Astrocyte of the hippocampus (primary cell): ENCODE measurements around the gene RET.

Experiments
- DNase-seq: peaks from one replicate; pipeline ENCODE4 v3.0.0; 2011; ENCODE audit warnings: low read depth, low spot score

Gene RET

DNA sequence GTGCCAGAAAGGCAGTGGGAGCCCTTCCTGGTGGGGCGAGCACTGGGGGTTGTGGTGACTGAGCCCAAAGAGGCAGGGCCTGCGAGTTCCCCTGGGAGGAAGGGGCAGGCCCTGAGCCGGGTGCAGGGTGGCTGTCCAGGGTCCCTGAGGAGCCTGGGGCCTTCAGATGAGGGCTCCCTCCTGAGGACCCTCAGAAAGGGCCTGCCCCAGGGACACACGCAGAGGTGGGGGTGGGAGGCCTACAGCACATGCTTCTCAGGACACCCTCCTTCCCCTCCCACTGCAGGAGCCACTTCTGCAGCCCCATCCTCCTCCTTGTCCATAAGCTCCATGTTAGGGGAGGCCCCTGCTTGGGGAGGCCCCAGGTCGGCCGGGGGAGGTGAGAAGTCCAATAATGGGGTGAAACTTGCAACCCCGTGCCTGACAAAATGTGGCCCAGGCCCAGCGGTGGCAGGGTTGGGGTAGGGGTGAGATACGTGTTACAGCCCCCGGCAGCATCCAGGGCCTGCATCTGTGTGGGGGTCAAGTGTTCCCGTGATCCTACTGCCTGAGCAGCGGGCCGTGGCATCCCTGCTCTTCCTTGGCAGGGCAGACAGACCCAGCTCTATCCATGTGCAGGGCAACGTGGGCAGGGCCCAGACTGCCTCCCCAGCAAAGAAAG is 31.8 kb upstream of the RET start:
- no peak for DNase-seq

DNA sequence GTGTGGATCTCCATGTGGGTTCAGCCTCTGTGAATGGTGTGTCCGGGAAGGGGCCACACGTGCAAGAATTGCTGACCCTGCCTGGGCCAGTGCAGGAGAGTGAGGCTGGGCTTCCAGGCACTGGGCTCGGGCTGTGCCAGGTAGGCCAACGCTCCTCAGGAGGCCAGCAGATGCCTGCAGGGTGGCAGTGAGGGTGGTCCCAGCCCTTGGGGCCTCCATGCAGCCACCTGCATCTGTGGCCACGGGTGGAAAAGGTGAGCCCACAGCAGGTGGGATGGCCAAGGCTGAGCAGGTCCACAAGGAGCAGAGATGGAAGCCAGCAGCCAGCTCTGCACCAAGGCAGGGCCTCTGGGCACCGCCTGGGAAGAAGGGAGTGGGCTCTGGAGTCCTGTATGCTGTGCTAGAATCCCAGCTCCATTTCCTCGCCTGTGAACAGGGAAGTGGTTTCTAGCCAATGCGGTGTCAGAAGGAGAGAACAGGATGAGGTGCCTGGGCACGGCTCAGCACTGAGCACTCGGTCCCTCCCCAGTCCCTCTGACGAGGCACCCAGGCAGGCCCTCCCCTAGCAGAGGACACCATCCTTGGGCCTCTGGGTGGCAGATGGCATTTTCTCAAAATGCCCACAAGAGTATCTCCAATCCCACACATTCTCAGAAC is 31.1 kb upstream of the RET start:
- DNase-seq, result no peak

DNA sequence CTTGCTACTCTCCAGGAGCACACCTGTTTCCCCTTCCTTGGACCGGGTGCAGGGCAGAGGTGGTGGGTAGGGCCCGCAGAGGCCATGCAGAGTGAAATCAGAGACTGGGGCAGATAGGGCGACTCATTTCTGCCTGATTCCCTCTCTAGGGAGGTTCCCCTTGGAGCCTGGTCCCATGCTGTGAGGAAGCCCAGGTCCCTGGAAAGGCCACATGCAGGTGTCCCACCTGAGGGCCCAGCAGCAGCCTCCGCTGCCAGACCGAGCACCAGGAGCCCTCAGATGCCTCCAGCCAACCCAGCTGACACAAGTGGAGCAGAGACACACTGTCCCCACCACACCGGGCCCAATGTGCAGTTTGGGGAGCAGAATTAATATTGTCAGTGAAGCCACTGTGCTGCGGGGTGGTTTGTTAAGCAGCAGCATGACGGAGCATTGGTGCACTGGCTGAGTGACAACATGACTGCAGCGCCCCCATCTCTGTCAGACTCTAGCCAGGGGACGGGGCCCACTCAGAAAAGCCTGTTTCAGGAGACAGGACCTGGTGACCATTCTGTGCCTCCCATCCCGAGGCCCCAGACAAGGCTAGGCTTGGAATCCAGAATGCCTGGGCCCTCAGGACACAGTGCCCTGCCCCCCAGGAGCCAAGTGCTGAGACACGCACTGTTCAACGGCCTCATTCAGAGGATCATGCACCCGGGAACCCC is 30.4 kb upstream of the RET start:
- no peak for DNase-seq

DNA sequence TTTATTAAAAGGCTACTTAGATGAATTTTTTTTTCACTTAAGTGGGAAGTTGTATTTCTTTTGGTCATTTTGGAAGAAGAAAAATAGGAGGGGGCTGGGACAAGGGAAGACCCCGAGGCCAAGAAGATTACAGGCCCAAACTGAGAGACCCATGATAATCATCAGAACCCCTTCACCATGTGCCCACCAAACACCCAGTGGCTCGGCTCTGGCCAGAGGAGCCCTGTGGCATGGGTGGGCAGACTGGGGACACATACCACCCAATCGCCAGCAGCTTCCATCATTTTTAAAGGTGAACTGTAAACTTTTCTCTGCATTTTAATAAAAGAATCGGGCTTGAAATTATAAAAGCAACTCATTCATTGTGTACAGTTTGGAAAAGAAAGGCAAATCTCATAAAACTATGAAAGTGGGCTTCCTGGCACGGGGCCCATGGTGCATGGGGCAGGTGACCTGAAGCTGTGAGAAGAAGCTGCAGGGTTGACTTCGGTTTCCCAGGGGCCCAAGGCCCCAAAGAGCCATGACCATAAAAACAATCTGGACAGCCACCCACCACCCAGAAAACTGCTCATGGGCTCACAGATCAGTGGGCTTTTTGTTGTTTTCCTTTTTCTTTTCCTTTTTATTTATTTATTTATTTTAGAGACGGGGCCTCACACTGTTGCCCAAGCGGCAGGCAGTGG is 29.4 kb upstream of the RET start:
- no peak for DNase-seq

DNA sequence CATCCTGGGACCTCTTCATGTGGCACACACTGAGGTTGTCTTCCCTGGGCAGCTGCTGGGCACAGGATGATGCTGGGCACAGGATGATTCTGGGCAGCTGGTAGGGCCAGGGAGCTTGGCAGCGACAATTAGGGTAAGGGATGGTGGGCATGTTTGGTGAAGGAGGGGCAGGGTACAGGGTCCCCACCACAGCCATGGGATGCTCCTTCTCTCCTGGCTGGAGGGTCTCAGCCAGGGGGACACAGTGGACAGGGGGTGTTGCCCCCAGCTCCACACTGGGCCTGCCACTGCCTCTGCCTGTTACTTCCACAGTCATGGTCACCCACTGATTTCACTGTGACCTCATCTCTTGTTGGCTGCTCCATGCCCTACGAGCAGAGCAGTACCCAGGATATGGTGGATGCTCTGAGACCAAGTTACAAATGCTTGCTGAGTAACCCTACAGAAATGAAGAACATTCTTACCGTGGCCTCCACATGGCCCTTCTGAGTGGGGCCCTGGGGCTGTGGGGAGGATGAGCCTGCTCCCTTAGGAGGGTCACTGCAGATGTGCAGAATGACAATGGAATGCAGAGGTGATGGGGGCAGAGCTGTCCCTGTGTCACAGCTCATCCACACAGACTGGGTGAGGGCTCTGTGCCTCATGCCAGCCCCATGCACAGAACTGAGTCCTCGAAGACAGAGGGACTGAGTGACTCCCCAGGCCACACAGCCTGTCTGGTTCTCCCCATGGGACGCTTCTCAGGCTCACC is 28.4 kb upstream of the RET start:
- DNase-seq, result no peak

DNA sequence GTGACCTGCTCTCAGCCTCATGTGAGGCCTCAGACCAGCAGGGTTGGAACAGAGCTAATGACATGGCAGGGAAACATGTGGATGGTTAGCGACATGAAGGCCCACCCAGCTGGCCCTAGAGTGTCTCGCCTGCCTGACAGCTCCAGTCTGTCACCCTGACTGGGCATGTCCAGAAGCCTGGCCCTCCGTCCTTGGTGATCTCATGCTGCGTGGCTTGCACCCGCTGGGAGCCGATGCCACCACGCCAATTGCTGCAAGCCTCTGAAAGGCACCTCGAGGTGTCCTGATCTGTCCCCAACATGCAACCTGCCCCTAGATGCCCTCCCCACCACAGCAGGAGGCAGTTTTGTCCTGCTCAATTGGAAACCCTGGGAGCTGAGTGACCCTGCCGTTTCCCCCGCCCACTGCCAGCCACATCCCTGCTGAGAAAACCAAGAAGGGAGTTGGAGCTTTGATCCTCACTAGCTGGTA is 27.8 kb upstream of the RET start:
- no peak for DNase-seq

DNA sequence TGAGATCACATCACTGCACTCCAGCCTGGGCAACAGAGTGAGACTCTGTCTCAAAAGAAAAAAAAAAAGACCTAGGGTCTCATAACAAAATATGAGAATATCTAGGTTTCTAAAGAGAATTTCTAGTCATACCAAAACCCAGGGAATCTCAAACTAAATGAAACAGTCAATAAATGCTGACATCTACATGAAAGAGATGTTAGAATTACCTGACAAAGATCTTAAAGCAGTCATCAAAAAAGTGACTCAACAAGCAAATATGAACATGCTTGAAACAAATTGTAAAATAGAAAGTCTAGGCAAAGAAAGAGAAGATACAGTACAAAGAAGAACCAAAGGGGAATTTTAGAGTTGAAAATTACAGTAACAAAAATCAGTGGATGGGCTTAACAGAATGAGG is 26.9 kb upstream of the RET start:
- DNase-seq, result no peak

DNA sequence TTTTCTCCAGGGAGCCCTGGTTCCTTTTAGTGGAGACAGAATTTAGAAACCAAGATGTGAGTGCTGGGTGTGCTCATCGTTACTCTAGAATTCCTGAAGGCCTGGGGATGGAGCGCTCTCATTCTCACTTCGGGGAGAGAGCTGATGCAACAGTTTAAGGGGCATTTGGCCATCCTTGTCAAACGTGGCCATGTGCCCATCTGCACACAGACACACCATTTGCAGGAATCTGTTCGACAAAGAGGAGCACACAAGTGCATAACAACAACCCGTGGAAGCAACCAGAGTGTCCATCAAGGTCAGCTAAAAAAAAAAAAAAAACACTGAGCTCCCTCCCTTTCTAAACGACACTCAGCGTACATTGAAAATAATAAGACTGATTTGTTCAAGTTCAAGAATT is 23.0 kb upstream of the RET start:
- no peak for DNase-seq

DNA sequence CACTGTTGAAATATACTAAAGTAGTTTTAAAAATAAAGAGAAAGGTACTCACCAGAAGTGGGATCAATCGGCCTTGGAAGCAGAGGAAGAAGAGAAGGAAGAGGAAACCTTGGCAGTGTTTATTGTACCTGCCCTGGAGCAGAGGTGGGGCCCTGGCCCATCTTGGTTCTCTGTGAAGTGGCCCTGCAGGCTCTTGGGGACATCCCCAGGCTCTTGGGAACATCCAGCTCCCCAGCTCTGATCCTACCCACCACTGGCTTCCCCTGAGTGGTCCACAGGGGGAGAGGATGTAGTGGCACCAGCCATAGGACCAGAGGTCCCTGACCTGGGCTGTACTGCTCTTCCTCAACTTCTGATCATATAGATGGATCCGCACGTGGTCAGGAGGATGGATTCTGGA is 22.3 kb upstream of the RET start:
- no peak for DNase-seq

DNA sequence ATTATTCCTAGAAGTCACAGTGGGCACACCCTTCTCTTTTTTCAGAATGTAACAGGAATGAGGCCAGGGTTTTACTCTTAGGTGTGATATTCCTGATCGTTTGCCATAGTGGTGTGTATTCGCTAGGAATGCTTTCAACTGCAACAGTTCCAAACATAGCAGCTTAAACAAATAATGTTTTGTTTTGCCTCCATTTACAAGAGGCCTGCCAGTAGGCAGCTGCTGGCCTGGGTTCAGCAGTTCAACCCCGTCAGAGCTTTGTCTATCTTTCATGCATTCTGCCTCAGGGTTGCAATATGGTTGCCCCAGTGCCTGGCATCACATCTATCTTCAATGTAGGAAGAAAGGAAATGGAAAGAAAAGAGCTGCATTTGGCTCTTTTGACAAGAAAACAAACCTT is 21.7 kb upstream of the RET start:
- no peak for DNase-seq

DNA sequence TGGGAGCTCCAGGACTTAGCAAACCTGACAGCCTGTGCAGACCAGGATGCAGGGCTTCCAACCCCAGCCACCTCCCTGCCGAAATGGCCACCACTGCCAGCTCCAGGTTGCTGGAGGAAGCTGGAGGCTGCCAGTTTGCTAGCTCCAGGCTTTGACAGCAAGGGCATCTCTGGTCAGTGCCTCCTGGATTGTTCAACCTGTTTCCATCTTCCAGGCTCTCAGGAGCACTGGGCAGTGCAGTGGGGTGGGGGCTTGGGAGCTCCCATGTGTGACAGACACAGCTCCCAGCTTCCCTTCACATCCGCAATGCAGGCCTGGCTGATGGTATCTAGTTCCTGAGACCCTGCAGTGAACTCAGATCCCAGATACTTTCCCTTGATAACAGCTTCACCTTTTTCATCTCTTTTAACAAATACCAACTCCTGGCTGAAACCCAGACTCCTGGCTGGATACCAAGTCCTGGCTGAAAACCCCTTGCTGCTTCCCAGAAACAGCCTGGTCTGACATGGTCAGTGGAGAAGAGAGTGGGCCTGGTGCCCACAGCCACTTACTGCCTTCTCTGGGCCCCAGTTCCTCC is 20.8 kb upstream of the RET start:
- DNase-seq, result peak; percentile 14

DNA sequence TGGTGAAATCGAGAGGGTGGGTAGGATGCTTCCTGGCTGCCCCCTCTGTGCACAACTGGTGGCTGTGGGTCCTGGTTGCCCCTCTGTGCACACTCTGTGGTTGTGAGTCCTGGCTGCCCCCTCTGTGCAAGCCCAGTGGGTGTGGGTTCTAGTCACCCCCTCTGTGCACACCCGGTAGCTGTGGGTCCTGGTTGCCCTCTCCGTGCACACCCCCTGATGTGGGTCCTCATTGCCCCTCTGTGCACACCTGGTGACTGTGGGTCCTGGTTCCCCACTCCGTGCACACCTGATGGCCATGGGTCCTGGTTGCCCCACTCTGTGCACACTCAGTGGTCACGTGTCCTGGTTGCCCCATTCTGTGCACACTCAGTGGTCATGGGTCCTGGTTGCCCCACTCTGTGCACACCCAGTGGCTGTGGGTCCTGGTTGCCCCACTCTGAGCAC is 20.3 kb upstream of the RET start:
- DNase-seq, result no peak

DNA sequence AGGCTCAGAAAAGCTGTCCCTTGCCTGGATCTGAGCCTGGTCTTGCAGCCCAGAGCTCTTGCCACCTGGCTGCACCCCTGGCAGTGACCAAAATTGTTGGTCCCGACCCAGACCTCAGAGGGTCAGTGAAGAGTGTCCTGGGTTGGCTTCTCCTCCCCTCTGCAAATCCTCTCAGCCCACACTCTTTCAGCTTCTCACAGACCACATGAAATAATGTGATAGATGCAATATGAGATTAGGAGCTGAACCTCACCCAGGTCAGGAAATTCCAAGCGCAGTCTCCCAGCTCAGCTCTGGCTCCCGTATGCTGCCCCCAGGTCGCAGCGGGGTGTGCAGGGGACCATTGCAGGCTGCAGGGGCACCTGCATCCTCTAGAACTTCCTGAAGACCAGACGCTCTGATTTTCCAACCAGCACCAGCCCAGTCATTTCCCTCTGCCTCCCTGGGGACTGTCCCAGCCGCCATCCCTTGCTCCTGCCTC is 19.6 kb upstream of the RET start:
- DNase-seq, result no peak

DNA sequence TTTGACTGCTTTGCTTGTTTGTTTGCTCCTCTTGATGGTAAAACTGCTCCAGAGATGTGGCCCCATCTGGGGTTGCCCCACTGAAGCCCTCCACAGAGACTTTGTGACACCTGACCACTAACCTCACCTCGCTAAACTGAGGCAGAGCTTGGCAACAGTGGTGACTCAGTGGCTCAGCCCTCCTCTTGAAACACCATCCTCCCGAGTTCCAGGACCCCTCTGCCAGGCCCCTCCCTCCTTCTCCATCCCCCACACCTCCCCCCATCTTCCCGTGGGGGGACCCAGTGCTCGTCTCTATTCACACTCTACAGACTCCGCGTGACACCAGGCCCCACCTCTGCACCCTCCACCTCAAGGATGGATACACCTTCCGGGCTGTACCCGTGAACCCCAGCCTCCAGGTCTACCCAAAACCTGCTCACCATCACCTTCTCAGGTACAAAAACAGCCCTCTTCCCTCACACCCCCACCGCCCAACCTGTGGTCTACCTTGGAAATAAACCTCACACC is 19.0 kb upstream of the RET start:
- no peak for DNase-seq

DNA sequence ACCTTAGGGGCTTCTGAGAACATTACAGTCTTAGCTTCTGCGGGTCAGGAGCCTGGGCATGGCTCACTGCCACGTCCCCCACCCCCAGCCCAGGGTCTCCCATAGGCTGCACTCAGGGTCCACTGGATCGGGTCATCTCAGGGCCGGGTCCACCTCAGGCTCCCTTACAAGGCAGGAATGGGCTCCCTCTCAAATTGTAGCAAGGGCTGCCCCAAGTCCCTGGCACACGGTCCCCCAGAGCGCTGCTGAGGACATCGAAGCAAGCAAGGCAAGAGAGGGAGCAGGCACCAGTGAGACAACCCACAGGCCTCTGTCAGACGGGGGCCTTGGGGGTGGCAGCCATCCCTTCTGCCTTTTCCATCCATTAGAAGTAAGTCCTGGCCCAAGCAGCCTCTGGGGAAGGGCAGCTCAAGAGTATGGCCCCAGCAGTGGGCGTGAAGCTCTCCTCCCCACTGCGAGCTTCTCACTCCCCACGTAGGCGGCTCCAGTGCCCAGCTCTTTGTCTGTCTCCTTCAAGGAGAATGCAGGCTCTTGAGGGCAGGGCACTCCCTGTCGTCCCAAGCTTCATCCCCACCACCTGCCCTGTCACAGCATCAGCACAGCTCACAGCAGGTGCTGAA is 18.0 kb upstream of the RET start:
- DNase-seq, result no peak

DNA sequence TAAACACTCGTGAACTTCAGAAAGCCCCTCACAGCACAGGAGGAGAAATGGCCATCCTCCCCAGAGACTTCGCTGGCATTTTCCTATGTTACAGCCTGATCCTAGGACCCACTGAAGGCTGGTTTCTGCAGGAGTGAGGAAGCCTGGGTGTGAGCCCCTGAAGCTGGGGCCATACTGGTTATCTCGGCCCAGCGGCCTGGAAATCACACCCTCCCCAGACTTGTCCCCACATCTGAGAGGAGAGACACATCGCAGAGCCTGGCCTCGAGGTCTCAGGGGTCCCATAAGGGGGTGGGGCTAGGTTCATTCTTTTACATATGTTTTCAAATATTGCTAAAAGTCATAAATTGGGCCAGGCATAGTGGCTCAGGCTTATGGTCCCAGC is 17.5 kb upstream of the RET start:
- no peak for DNase-seq

DNA sequence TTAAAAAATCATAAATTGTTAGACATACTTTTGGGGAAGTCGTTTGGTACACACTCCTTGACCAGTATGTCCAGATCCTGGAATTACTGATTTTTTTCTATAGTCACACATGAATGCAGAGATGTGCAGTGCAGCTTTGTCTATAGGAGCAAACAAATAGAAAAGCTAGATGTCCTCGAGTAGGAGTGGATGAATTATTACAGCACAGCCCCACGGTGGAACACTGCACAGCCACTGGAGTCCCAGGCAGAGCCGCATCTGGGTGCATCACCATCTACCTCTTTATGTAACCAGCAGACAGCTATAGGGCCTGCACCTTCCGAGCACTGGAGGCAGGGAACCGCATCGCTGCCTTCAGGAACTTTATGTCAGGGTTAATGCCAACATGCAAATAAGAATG is 17.0 kb upstream of the RET start:
- no peak for DNase-seq

DNA sequence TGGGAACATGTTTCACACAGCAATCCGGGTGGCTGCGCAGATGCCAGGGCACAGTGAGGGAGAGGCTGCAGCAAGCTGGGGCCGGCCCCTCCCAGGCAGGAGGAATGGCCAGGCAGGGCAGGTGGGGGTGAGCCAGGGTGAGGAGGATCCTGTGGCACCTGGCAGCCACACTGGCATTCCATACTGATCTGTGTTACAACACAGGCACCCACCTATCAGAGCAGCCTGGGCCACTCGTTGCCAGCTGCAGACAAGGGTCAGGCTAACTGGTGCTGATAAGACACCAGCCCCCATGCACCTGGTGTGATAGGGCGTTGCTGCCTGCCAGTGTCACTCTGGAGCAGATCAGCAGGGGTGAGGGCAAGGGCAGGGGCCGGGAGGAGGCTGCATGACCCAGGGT is 16.6 kb upstream of the RET start:
- DNase-seq, result no peak

DNA sequence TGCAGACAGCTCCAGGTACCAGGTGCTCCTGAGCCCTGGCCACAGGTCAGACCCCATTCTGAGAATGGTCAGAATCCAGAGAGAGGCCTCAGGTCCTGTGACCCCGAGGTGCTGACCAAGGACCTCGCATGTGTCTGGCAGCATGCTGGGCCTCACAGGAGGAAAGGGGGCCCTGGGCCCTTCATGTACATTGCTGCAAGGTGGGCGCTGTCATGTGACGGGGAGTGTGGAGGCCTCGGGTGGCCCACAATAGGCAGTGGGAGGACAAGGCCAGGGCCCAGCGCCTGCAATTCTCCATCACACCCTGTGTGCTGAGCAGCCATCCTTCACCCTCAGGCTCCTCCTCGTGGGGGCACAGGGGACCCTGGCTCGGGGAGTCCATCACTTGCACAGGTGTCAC is 15.5 kb upstream of the RET start:
- DNase-seq, result no peak

DNA sequence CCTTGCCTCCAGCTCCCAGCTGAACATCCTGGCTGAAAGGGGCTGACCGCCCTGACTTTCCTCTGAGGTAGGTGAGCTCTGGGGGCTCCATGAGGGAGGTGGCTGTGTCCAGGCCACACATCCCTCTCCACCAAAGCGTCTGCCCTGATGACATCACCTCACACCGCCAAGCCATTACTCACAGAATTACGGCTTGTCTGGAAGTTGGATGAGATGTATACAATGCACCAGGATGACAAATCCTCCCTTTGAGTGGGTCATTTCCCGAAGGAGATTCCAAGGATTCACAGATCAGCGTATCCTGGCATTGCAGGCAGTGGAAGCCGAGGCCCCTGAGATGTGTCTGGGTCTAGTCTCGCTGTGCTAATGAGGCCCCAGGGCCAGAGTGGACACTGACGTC is 15.1 kb upstream of the RET start:
- no peak for DNase-seq
